ENCODE results near the gene HOXD11.

Gene HOXD11

GRCh38 chr2:176081837-176082524, 25.1 kb upstream of the HOXD11 start:
- no peak for DNase-seq

GRCh38 chr2:176082525-176082823, 24.6 kb upstream of the HOXD11 start:
- DNase-seq = no peak

- DNase-seq = no peak
Observed at GRCh38 chr2:176082824-176083751, 24.0 kb upstream of the HOXD11 start.

GRCh38 chr2:176083796-176084261, 23.3 kb upstream of the HOXD11 start, which contains the start of gene EVX2:
TSS of gene EVX2 (minus strand) at chr2:176083962. CDS start at chr2:176083776, 186 bp downstream.
- DNase-seq = no peak

- no peak for DNase-seq
Observed at GRCh38 chr2:176084611-176085119, 22.4 kb upstream of the HOXD11 start.

GRCh38 chr2:176085120-176085788, 21.8 kb upstream of the HOXD11 start:
- no peak for DNase-seq

- DNase-seq = no peak
Observed at GRCh38 chr2:176085861-176086771, 21.0 kb upstream of the HOXD11 start.

GRCh38 chr2:176087330-176088047, 19.6 kb upstream of the HOXD11 start:
- no peak for DNase-seq

- DNase-seq = no peak
Observed at GRCh38 chr2:176088048-176088936, 18.8 kb upstream of the HOXD11 start.

GRCh38 chr2:176088937-176089842, 17.9 kb upstream of the HOXD11 start:
- no peak for DNase-seq

GRCh38 chr2:176089843-176090395, 17.2 kb upstream of the HOXD11 start:
- DNase-seq = no peak

GRCh38 chr2:176090862-176091261, 16.2 kb upstream of the HOXD11 start:
- DNase-seq = no peak

GRCh38 chr2:176091329-176092258, 15.5 kb upstream of the HOXD11 start:
- no peak for DNase-seq

- no peak for DNase-seq
Observed at GRCh38 chr2:176092270-176093144, 14.6 kb upstream of the HOXD11 start, which contains the start of gene HOXD13. TSS of gene HOXD13 (plus strand) at chr2:176092721. CDS start at chr2:176092891, 170 bp downstream.

- DNase-seq = no peak
Observed at GRCh38 chr2:176093145-176093897, 13.8 kb upstream of the HOXD11 start.

GRCh38 chr2:176093898-176094249, 13.2 kb upstream of the HOXD11 start:
- DNase-seq = no peak
